Measurements from ENCODE around the gene CELF2. TPM values are rescaled to one million over a fixed set of nuclear protein-coding genes. Genes with fewer than 3 reads are reported as not detected.

CELF2 gene
- total RNA-seq, 1 experiment from 2014 or later: not detected

DNA sequence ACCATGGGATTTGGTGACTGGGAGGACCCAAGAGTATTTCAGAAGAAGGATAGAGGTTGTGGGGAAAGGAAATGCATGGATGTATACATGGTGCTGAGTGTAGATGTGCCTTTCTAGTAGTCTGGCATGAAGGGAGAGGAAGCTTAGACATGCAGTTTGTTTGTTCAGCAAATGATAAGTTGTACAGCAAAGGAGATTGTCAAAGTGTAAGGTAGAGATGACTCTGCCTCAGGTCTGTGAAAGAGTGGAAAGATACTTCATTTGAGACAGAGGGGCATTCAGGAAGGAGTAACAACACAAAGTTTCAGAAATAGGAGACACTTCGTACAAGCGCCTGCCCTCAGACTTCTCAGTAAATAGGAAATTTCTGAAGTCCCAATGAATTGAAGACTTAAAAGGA lies 152.3 kb downstream of the CELF2 start:
- ChIA-PET POLR2A (ENCODE audit: low non-redundant PET) (no interaction called here), CTCF (no interaction called here)
- no peak for DNase-seq (ENCODE audit: low spot score)
- Histone ChIP-seq H3K27me3 (replicated peaks; ENCODE audit: insufficient read depth, low read depth, low read length, poor library complexity) (peaks cover 99% of the 10 kb centered on the region), H3K27ac (ENCODE audit: low read depth, low read length, poor library complexity, severe bottlenecking) (no peak overlapping the region), H3K36me3 (ENCODE audit: insufficient read depth, low read length, poor library complexity, severe bottlenecking) (no peaks in the 10 kb centered on the region), H3K9me3 (ENCODE audit: low read depth, low read length, poor library complexity, severe bottlenecking) (no peaks in the 10 kb centered on the region), H3K4me3 (ENCODE audit: low read depth, low read length, poor library complexity, severe bottlenecking) (no peak overlapping the region), H3K4me1 (ENCODE audit: insufficient read depth, low read length, poor library complexity, severe bottlenecking) (no peaks in the 10 kb centered on the region)
- TF ChIP-seq EZH2 (IDR thresholded peaks at IDR 0.05; ENCODE audit: borderline replicate concordance, low read depth, low read length, poor library complexity, severe bottlenecking): no peak
- TF ChIP-seq, protein P1, sequence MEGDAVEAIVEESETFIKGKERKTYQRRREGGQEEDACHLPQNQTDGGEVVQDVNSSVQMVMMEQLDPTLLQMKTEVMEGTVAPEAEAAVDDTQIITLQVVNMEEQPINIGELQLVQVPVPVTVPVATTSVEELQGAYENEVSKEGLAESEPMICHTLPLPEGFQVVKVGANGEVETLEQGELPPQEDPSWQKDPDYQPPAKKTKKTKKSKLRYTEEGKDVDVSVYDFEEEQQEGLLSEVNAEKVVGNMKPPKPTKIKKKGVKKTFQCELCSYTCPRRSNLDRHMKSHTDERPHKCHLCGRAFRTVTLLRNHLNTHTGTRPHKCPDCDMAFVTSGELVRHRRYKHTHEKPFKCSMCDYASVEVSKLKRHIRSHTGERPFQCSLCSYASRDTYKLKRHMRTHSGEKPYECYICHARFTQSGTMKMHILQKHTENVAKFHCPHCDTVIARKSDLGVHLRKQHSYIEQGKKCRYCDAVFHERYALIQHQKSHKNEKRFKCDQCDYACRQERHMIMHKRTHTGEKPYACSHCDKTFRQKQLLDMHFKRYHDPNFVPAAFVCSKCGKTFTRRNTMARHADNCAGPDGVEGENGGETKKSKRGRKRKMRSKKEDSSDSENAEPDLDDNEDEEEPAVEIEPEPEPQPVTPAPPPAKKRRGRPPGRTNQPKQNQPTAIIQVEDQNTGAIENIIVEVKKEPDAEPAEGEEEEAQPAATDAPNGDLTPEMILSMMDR (conservative IDR thresholded peaks at IDR 0.05; ENCODE audit: low read depth, low read length): no peak
- no TSS peak for BruUV-seq (replicated peaks)
- intact Hi-C loops (cut with micrococcal nuclease; ENCODE audit: unreplicated experiment): no loop called here

DNA sequence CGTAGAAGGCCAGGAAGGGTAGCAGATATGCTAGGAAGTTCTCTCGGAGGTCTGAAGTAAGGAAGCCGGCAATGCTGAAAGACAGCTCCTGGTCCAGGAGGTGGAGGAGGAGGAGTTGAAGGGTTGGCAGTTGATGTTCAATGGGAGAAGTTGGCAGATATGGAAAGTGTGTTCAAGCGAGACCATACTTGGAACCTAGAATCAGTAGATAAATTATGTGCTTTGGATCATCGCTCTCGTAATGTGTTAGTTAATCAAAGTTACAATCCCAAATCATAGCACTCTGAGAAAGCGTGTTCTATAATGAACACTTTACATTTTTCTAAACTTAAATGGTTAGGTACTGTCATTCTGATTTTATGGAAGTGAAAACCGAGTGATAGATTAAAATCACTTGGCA lies 152.9 kb downstream of the CELF2 start:
- Histone ChIP-seq H3K27me3 (replicated peaks; ENCODE audit: insufficient read depth, low read depth, low read length, poor library complexity) (peaks cover 99% of the 10 kb centered on the region), H3K27ac (ENCODE audit: low read depth, low read length, poor library complexity, severe bottlenecking) (no peak overlapping the region), H3K4me1 (ENCODE audit: insufficient read depth, low read length, poor library complexity, severe bottlenecking) (no peaks in the 10 kb centered on the region), H3K9me3 (ENCODE audit: low read depth, low read length, poor library complexity, severe bottlenecking) (no peaks in the 10 kb centered on the region), H3K36me3 (ENCODE audit: insufficient read depth, low read length, poor library complexity, severe bottlenecking) (no peaks in the 10 kb centered on the region), H3K4me3 (ENCODE audit: low read depth, low read length, poor library complexity, severe bottlenecking) (no peak overlapping the region)
- TF ChIP-seq, protein P1 (conservative IDR thresholded peaks at IDR 0.05; ENCODE audit: low read depth, low read length): no peak
- TF ChIP-seq EZH2 (IDR thresholded peaks at IDR 0.05; ENCODE audit: borderline replicate concordance, low read depth, low read length, poor library complexity, severe bottlenecking): no peak
- no peak for DNase-seq (ENCODE audit: low spot score)
- BruUV-seq (replicated peaks): no TSS peak
- ChIA-PET CTCF (no interaction called here), POLR2A (ENCODE audit: low non-redundant PET) (no interaction called here)
- intact Hi-C loops (cut with micrococcal nuclease; ENCODE audit: unreplicated experiment): no loop called here

DNA sequence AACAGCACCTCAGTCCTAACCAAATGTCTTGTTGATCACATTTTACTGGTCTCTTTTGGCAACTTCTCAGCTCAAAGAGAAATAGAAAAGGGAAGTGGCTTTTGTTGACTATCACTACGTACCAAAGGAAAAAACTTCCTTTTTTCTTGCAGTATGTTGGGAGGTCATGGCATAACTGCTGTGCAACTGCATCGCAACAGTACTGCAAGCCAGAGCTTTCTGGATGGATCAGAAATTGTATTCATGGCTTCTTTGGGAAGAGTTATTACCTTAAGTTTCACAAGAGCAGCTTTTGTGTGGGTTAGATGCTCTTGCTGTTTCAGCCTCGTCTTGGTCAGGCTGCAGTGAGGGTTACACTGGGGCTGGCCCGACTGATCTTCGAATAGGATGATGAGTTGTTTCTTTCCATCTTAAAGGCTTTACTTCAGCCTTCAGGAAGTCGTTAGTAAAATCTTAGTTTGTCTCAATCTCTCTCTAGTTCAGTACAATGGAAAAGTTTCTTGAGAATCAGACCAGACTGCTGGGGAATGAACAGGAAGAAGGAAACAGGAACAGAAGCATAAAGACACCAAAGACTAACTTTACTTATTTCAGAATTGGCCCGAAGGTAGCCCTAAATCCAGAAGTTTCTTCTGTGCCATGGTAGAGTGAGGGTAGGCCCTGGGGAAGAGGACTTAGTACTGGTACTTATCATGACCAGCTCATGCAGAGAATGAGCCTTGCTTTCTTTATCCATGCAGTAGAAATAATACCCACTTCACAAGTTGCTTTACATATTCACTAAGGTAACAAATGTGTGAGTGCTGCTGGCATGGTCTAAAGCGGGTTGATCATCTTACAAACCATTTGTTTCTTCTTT lies 153.6 kb downstream of the CELF2 start:
- no peaks in the 10 kb centered on the region for H3K36me3 ChIP-seq (ENCODE audit: insufficient read depth, low read length, poor library complexity, severe bottlenecking)
- CTCF ChIA-PET: no interaction called here
- peaks cover 99% of the 10 kb centered on the region for H3K27me3 ChIP-seq (replicated peaks; ENCODE audit: insufficient read depth, low read depth, low read length, poor library complexity)
- no peaks in the 10 kb centered on the region for H3K4me1 ChIP-seq (ENCODE audit: insufficient read depth, low read length, poor library complexity, severe bottlenecking)
- POLR2A ChIA-PET (ENCODE audit: low non-redundant PET): no interaction called here
- no peak for TF ChIP-seq EZH2 (IDR thresholded peaks at IDR 0.05; ENCODE audit: borderline replicate concordance, low read depth, low read length, poor library complexity, severe bottlenecking)
- TF ChIP-seq, protein P1 (conservative IDR thresholded peaks at IDR 0.05; ENCODE audit: low read depth, low read length): no peak
- no TSS peak for BruUV-seq (replicated peaks)
- no peaks in the 10 kb centered on the region for H3K9me3 ChIP-seq (ENCODE audit: low read depth, low read length, poor library complexity, severe bottlenecking)
- intact Hi-C loops (cut with micrococcal nuclease; ENCODE audit: unreplicated experiment): no loop called here
- H3K4me3 ChIP-seq (ENCODE audit: low read depth, low read length, poor library complexity, severe bottlenecking): no peak overlapping the region
- DNase-seq (ENCODE audit: low spot score): no peak
- no peak overlapping the region for H3K27ac ChIP-seq (ENCODE audit: low read depth, low read length, poor library complexity, severe bottlenecking)
